ENCODE results near the gene RMI1.

Gene RMI1

DNA sequence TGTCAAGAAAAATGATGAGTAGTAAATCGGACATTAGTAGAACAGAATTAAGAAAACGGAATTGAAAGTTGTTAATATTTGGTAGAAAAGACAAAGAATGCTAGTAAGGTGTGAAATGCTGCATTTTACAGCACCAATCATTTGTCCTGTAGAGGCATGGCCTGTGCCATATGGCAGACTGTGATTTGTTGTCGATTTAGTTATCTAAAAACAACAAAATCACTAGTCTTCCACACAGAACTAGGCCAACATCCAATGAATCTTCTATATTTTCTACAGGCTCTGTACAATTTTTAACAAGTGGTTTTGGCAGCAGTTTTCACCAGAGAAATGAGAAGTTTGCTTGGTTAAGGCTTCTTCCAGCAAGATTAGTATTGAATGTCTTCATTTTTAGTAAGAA is 11.0 kb upstream of the RMI1 start:
- DNase-seq (ENCODE audit: low read depth) = no peak

DNA sequence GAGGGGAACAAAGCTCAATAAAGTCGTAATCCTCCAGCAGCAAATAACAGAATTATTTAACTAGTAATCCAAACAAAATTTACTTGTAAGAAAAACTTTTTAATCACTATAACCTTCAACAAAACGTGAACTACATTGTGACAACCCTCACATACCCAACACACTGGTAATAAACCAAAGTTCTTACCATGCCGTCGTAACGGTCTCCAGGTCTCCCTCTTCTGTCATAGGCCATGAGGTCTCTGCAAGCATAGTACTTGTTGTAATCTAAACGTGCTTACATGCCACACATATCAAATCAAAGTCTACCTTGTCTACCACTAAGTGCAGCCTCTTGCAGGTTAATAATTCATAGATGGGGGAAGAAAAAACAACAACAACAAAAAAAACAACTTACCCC is 9.1 kb upstream of the RMI1 start:
- DNase-seq (ENCODE audit: low read depth) = no peak

DNA sequence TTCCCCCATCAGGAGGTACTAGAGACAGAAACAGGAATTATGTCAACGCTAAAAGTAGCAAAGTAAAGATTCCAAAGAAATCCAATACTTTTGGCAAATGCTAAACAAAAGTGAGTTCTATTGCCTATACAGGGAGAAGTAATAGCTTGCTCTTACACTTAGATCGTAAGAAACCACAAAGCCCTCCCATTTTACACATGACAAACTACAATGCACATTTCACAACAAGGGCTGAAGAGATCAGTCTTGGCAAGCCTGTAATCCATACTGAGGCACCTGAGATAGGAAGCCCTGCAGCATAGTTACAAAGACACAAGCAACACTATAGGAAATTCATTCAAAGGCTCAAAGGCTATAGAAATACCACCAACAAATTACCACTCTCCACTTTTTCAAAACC is 8.3 kb upstream of the RMI1 start:
- DNase-seq (ENCODE audit: low read depth) = no peak

DNA sequence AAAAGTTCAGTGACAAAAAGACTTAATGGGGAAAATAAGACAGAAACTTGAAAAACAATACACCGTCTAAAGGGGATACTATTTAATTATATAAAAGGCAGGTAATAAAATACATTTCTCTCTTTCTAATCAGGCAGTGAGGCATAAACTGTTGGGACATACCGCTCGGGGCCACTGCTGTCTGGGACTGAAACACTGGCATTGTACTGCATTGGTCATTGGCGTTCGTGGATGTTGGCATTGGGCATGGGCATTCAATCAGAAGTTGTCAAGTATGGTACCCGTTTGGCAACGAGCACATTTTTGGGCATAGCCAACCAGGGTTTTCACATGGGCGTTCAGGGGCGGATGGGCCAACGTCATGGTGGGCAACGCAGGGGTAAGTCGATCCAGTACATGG is 5.3 kb upstream of the RMI1 start:
- no peak for DNase-seq (ENCODE audit: low read depth)

DNA sequence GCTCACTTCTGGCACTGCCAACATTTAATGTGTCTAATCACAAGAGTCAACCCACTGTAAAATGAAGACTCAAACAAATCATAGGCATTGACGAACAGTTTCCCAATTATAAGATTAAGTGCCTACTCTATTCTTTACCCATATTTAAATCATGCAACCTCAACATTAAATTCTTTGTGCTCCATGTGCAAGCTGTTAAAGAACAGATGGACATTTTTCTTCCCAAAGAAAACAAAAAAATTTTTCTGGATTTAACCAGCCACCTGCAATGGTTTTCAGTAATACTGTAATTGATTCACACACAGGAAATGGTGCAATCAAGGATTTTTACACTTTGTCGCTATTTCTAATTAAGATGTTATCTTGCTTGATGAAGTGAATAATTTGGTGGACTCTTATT is 4.2 kb upstream of the RMI1 start:
- DNase-seq (ENCODE audit: low read depth) = no peak

DNA sequence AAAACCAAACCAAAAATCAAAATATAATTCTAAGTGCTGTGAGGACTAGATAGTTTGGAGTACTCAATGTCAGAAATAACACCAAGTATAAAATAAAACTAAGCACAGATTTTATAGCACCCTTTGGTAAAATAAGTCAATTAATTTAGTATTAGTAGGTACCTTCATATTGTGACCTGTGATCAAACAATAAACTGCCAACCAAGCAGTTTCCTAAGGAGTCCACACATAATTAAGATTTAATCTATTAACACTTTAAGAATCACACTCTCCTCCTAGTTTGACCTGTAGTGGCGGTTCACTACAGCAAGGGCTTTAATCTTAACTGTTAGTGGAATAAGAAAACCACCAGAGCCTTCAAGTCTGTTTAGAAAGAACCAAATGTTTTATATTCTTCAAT is 3.4 kb upstream of the RMI1 start:
- DNase-seq (ENCODE audit: low read depth) = no peak

DNA sequence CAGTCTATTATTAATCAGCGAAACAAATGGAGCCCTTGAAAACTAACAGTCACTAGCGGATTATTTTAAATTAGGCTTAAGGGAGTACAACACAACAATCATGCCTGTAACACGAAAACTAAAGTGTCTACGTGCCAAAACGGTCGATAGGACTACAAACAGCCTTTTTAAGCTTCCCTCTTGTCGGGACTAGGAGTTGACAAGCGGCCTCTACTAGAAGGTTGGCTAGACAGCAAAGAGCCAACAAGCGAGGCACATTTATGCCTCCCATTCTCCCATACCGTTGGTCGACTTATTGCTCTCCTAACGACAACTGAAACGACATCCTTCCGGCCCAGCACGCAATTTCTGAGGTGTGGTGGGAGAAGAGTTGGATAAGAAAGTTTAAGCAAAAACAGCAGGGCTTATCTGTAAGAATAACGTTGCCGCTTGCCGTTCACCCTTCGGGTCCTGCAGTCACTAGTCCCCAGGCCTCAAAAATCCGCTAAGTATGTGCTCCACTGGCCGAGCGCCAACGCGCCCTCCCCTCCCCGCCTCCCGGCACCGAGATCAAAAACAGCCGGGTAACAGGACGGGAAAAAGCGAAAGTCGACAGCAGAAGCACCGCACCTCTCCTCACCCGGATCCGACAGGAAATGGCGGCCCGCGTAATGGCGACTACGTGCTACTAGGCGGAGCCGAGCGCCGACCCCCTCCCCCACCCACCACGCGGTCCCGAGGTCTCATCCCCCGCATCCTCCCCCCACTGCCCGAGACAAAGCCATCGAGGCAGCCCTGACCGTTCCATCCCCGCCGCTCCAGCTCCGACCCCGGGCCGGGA is 1.4 kb upstream of the RMI1 start:
- peak; percentile 78 for DNase-seq (ENCODE audit: low read depth)

DNA sequence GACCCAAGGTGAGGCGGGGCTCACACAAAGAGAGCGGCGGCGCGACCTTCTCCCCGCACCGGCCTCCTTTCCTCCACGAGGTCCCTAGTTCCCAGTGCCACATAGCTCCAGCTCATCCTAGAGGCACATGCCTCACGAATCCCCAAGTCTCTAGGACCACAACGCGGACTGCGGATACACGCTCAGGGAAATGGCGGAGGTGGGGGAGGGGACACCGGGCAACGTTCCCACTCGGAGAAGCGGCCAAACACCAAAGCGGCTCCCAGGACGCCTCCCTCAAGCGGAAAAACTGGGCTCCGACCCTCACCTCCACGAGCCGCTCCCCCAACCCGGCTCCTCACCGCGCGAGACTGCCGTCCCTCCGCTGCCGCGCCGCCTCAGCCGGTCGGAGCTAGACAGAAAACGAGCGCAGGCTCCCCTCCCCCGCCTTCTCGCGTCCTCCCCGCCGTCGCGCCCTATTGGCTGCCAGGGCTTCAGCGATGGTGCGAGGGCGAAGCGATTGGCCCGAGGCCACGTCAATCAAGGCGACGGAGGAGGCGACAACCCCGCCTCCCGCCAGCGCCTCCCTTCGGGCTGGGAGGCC is 702 bp upstream of the RMI1 start, which contains the start of gene HNRNPK:
Gene HNRNPK (minus strand): TSS at position 404 of the 583 bp plus-strand sequence. CDS start 1,963 bp downstream, outside the sequence.
- DNase-seq (ENCODE audit: low read depth) = peak; percentile 99

DNA sequence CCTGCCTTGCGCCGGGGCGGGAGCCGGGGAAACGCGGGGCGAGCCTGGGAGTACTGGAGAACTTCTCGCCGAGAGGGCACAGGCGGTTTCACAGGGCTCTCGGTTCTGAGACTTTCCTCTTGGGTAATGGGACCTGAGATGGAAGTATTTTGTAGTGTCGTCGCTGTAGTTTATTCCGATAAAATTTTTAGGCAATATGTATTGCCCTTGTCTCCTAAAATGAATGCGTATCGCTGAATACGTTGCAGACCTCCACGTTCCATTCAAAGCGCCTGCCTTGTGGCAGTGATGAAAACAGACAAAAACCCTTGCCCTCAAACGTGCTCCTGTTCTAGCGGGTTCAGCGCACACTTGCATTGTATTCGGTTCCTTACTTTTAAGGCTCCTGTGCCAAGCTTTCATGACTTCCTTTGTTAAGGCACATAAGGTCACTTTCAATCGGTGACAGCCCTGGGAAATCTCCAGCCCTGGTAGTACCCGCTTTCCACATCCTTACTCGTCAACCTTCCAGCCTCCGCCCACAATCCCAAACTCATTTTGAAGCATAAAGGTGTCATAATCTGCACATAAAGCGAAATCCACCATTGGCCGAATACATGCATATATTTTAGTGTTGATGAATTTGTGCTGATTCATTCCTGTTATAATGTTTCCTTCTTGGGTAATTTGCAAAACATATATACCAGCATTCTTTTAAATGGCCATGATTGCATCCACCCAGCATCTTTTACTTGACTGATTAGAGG is 694 bp downstream of the RMI1 start:
- DNase-seq (ENCODE audit: low read depth) = no peak

DNA sequence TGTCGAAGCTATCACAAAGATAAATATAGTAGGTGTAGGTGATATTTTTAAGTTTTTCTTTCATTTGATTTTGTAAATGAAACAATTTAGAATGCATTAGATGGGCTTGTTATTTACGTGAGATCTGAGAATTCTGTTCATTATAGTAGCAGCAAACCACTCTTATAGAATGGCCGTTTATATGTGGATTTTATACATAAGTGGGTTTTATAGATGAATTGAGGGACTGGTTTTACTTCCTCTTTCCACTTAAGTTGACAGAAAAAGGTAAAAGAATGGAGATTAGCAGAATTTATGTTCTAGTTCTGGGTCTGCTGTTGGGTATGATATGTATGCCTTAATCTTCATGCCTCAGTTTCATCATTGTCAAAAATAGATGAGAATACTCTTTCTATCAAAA is 5.6 kb downstream of the RMI1 start:
- no peak for DNase-seq (ENCODE audit: low read depth)

DNA sequence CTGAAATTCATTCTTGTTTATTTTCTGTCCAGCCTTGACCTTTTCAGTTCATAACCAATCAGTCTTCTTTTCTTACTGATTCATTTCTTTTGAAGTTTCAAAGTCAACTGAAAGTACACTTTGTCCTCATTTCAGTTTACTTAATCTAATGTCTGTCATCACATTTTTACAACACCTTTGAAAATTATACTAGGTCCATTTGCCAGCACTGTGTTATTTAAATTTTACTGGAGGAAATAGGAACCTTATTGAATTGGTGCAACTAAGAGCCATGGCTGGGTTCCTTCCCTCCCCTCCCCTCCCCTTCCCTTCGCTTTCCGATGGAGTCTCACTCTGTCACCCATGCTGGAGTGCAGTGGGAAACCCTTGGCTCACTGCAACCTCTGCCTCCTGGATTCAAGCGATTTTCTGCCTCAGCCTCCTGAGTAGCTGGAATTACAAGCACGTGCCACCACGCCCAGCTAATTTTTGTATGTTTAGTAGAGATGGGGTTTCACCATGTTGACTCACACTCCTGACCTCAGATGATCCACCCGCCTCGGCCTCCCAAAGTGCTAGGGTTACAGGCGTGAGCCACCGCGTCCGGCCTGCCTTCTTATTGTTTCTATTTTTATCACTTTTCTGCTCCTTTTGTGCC is 6.3 kb downstream of the RMI1 start:
- no peak for DNase-seq (ENCODE audit: low read depth)

DNA sequence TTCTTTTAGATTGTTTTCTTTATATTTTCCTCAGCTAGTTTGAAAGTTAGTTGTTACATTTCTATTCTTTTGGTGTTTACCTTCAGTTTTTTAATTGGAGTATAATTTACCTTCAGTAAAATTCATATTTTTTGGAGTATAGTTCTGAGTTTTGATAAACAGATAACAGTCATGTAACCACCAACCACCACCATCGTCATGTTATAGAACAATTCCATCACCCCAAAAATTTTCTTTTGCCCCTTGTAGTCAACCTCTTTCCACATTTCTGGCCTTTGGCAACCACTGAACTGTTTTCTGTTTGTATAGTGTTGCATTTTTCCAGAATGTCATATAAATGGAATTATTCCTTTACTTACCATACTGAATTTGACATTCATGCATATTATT is 6.8 kb downstream of the RMI1 start:
- DNase-seq (ENCODE audit: low read depth) = no peak

DNA sequence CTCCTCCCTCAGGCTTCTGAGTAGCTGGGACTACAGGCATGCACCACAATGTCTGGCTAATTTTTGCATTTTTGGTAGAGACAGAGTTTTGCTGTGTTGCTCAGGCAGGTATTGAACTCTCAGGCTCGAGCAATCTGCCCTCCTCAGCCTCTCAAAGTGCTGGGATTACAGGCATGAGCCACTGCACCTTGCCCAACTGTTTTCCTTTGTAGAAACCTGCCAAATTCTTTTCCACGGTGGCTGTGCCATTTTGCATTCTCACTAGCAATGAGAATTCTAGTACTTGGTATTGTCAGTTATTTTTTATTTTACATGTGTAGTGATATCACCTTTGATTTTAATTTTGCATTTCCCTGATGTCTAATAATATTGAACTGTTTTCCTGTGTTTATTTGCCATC is 7.8 kb downstream of the RMI1 start:
- DNase-seq (ENCODE audit: low read depth) = no peak

DNA sequence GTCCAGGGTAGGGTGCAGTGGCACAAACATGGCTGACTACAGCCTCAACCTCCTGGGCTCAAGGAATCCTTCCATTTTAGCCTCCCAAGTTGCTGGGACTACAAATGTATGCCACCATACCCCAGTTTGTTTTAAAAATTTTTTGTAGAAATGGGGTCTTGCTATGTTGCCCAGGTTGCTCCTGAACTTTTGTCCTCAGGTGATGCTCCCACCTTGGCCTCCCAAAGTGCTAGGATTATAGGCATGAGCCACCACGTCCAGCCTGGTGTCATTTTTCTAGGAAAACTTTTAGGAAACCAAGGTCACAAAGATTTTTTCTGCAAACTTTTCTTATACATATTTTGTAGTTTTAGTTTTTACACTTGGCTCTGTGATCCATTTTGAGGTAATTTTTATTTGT is 10.8 kb downstream of the RMI1 start:
- no peak for DNase-seq (ENCODE audit: low read depth)

DNA sequence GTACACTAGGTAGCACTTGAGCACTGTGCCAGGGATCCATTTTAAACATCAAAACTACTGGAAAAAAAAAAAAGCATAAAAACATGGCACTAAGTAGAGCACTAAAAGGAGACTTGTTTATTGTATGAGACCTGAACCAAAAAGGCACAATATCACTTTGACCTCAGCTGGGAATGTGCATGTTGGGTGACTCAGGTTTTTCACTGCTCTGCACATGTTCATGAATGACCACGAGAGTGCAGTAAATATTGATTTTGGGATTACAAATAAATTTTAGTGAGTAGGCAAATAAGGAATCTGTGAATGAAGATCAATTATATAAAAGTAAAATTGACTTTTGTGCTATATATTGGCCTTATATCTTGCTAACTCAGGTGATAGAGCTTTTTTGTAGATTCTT is 11.8 kb downstream of the RMI1 start:
- no peak for DNase-seq (ENCODE audit: low read depth)

DNA sequence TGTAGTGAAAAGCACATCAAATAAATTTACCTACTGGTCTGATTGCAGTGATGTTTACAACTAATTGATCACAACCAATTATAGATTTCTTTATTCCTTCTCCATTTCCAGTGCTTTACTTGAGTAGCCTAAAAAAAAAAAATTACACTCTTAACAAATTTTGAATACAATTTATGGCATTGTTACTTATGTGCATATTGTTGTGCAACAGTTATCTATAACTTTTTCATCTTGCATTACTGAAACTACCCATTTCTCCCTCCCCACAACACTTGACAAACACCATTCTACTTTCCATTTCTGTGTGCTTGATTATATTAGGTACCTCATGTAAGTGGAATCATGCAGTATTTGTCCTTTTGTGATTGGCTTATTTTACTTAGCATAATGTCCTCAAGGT is 12.3 kb downstream of the RMI1 start:
- DNase-seq (ENCODE audit: low read depth) = no peak

DNA sequence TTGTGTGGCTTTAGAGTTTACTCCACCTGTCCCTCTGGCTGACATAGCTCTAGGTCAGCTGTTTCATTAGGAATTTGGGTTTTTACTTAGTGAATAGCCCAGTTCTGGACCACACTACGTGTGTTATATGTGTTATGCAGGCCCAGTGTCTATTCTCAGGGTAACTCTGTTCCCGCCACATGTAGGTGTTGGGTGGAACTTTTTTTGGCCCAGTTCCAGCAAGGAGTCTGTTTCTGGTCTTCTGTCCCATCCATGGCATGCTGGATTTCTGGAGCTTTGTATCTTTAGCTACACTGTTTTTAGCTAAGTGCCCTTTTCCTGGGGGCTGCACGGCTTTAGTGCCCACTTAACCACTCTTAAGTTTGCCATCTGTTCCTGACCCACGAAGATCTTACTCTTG is 15.5 kb downstream of the RMI1 start:
- no peak for DNase-seq (ENCODE audit: low read depth)

DNA sequence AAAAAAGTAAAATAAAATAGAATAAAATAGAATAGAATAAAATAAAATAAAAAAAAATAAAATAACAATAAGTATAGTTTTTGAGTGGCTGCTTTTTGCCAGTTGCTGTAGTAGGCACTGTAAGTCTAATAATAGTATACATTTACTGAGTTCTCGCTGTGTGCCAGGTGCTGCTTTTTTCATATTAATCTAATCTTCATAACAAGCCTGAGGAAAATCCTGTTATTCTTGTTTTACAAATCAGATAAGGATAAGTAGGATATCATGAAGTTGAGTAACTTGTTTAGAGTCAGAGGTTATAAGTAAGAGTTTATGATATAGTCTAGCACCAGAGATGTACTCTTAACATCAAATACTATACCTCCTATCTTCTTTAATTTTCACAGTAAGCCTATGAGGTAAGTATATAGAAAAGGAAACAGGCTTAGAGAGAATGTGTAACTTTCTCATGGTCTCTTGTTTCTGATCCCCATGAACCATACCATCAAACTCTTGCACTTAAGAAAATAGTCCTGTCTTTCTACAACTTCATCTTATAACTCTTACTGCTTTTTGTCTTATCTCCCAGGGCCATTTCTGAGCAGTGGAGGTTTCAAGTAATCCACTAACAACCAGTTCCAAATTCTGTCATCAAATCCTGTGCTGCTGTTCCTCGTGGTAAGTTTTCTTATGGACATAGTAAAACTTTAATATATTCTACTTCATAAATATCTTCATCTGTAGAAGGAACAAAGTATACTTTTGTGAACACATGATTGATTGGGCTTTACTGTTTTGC is 18.7 kb downstream of the RMI1 start:
- no peak for DNase-seq (ENCODE audit: low read depth)

DNA sequence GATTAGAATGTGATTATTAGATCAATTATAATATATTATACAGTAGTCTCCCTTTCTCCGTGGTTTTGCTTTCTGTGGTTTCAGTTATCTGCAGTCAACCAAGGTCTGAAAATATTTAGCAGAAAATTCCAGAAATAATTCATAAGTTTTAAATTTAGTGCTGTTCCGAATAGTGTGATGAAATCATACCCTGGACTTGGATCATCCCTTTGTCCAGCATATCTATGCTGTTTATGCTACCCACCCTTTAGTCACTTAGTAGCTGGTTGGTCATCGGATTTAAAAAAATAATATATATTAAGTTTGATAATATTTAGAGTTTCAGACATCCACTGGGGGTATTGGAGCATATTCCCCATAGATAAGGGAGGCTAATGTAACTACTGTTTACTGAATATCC is 19.6 kb downstream of the RMI1 start:
- DNase-seq (ENCODE audit: low read depth) = no peak

DNA sequence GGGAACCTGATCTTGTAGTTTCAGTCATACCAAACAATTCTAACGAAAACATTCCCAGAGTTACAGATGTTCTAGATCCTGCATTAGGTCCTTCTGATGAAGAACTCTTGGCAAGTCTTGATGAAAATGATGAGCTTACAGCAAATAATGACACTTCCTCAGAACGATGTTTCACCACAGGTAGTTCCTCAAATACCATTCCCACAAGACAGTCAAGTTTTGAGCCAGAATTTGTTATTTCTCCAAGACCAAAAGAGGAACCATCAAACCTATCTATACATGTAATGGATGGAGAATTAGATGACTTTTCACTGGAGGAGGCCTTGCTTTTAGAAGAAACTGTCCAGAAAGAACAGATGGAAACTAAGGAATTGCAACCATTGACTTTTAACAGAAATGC is 21.0 kb downstream of the RMI1 start:
- DNase-seq (ENCODE audit: low read depth) = no peak

DNA sequence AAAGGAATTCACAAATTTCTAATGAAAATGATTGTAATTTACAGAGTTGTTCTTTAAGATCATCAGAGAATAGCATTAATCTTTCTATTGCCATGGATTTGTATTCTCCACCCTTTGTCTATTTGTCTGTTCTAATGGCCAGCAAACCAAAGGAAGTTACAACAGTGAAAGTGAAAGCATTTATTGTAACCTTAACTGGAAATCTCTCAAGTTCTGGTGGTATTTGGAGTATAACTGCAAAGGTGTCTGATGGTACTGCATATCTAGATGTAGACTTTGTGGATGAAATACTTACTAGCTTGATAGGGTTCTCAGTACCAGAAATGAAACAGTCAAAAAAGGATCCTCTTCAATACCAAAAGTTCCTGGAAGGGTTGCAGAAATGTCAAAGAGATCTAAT is 21.7 kb downstream of the RMI1 start:
- DNase-seq (ENCODE audit: low read depth) = no peak

DNA sequence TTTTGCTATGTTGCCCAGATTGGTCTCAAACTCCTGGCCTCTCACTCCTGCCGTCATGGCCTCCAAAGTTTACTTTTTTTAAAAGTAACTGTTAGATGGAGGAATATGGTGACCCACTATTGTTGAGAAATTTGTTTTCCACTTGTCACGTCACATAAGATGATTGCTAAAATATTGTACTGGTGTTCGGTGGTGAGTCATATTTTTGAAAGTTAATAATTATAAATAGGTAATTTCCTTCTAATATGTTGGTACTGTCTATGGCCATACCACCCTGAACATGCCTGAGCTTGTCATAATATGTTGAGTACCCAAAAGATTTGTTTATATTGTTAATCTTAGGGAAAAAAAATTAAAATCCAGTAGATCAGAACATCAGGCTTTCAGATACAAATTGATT is 22.6 kb downstream of the RMI1 start:
- DNase-seq (ENCODE audit: low read depth) = no peak
